B cell (primary cell): ENCODE data around the gene PACRG.

Source experiments
- CTCF ChIP-seq: fragments of 200-600 bp; IDR thresholded peaks from one replicate; pipeline ENCODE4 v1.8.0; 2022; ENCODE audit warnings: antibody characterized with exemption, mild to moderate bottlenecking
- EZH2 ChIP-seq: IDR thresholded peaks from 2 replicates; pipeline ENCODE4 v1.6.1; 2012; ENCODE audit warnings: borderline replicate concordance, low read depth, mild to moderate bottlenecking, moderate library complexity, low read length; ENCODE audit not compliant: insufficient read depth, poor library complexity, severe bottlenecking

- TF ChIP-seq CTCF: no peak
- no peak for TF ChIP-seq EZH2
Measured at GRCh38 chr6:163301726-163302635, 574.2 kb downstream of the PACRG start.
